HepG2 (cell line): Measurements from ENCODE around the gene CCDC183. TPM values are rescaled to one million over a fixed set of nuclear protein-coding genes. Genes with fewer than 3 reads are reported as not detected.
A peak's percentile ranks its signal among the peaks of the same experiment; 100 is the strongest.

ENCODE experiments used
- ATAC-seq: fragments of 200-7000 bp; cut with Tn5 transposase; 3 replicates; pipeline ENCODE4 v1.9.1; 2020; ENCODE audit warnings: mild to moderate bottlenecking, moderate library complexity
- BruUV-seq: library from RNA; stranded (reverse); fragments of 400-500 nt; replicated peaks from 2 replicates; lab custom pipeline; 2021; lab: Mats Ljungman, UMichigan
- CTCF ChIA-PET: fragments of 300-600 bp; formaldehyde crosslinking; extraction: SDS; loops from one replicate; lab custom pipeline; 2021; ENCODE audit warnings: low total read pairs, inconsistent platforms, low intra/inter-chr PET ratio; lab: Yijun Ruan, JAX
- POLR2A ChIA-PET: fragments of 350-600 bp; sonication (Branson Sonifier 250); formaldehyde crosslinking; loops from one replicate; lab custom pipeline; 2020; ENCODE audit warnings: antibody characterized with exemption, inconsistent platforms; lab: Yijun Ruan, JAX
- DNase-seq: peaks from one replicate; pipeline ENCODE4 v3.0.0-alpha.2; 2015; ENCODE audit warnings: low spot score
- FAIRE-seq: peaks from 3 replicates; lab custom pipeline; 2011; peaks lifted over from hg19 to GRCh38; lab: Jason Lieb, UNC
- H2AFZ ChIP-seq: one replicate; pipeline ENCODE4 v1.6.1; 2011; ENCODE audit warnings: low read length, inconsistent platforms
- H3K27ac ChIP-seq: fragments of 300-600 bp; 3 replicates; pipeline ENCODE4 v1.8.0; 2011; ENCODE audit warnings: mixed run types, mild to moderate bottlenecking, mixed read lengths, low read length, inconsistent platforms; ENCODE audit not compliant: insufficient read depth; ENCODE audit errors: extremely low read length
- H3K27me3 ChIP-seq, 2 experiments: fragments of 200-600 bp in 1 of 2; 2 replicates in 1 of 2; 3 replicates in 1 of 2; pipeline versions ENCODE4 v1.6.0 to v1.8.0; 2011; ENCODE audit warnings: low read length in 2 of 2, mild to moderate bottlenecking in 2 of 2, moderate library complexity in 2 of 2, inconsistent platforms in 1 of 2; ENCODE audit not compliant: insufficient read depth in 2 of 2, control insufficient read depth in 1 of 2
- H3K36me3 ChIP-seq, 2 experiments: fragments of 200-600 bp in 1 of 2; replicated peaks in 1 of 2; 2 replicates in 1 of 2; 3 replicates in 1 of 2; pipeline versions ENCODE4 v1.5.1 to v1.8.0; 2011; ENCODE audit warnings: low read length in 2 of 2, inconsistent platforms in 1 of 2; ENCODE audit not compliant: insufficient read depth in 2 of 2, control insufficient read depth in 1 of 2
- H3K4me1 ChIP-seq: 2 replicates; pipeline ENCODE4 v1.5.1; 2012; ENCODE audit warnings: low read length, inconsistent platforms; ENCODE audit not compliant: insufficient read depth
- H3K4me2 ChIP-seq: 2 replicates; pipeline ENCODE4 v1.6.0; 2011; ENCODE audit warnings: low read depth, low read length, inconsistent platforms
- H3K4me3 ChIP-seq, 3 experiments: fragments of 200-600 bp in 1 of 3; sonication (generic), shearing (Covaris generic) in 1 of 3; replicated peaks in 1 of 3; 2 replicates each; pipeline ENCODE4 v1.5.1; 2011 to 2016; ENCODE audit warnings: low read length in 3 of 3, inconsistent platforms in 2 of 3, low read depth in 2 of 3, mild to moderate bottlenecking in 2 of 3, control low read depth in 1 of 3, mixed read lengths in 1 of 3; ENCODE audit not compliant: insufficient read depth in 1 of 3
- H3K79me2 ChIP-seq: one replicate; pipeline ENCODE4 v1.6.1; 2011; ENCODE audit warnings: low read length, inconsistent platforms; ENCODE audit not compliant: insufficient read depth
- H3K9ac ChIP-seq: 2 replicates; pipeline ENCODE4 v1.6.0; 2011; ENCODE audit warnings: mild to moderate bottlenecking, low read depth, low read length, inconsistent platforms; ENCODE audit not compliant: insufficient read depth
- H3K9me3 ChIP-seq: 2 replicates; pipeline ENCODE4 v1.5.1; 2012; ENCODE audit warnings: mild to moderate bottlenecking, low read length
- H4K20me1 ChIP-seq: 2 replicates; pipeline ENCODE4 v1.6.0; 2011; ENCODE audit warnings: inconsistent platforms, mild to moderate bottlenecking, low read length, moderate library complexity; ENCODE audit not compliant: insufficient read depth
- ADNP ChIP-seq: sonication (generic); formaldehyde crosslinking; IDR thresholded peaks from 2 replicates; pipeline ENCODE4 v1.4.0; 2020; ENCODE audit warnings: missing genetic modification reagents
- HNF4A ChIP-seq: sonication (generic); formaldehyde crosslinking; IDR thresholded peaks from 2 replicates; pipeline ENCODE4 v1.4.0; 2020; ENCODE audit warnings: missing genetic modification reagents
- IRF9 ChIP-seq: sonication (generic); formaldehyde crosslinking; IDR thresholded peaks from 2 replicates; pipeline ENCODE4 v1.8.0; 2022; ENCODE audit warnings: missing genetic modification reagents, mild to moderate bottlenecking, borderline replicate concordance
- POLR2G ChIP-seq: fragments of 200-400 bp; formaldehyde crosslinking; IDR thresholded peaks from 2 replicates; pipeline ENCODE4 v1.6.1; 2018; ENCODE audit warnings: mild to moderate bottlenecking, low read depth, low read length, moderate library complexity
- PRDM4 ChIP-seq: sonication (generic); formaldehyde crosslinking; IDR thresholded peaks from 2 replicates; pipeline ENCODE4 v1.9.0; 2021; ENCODE audit warnings: missing genetic modification reagents, borderline replicate concordance
- SNAPC2 ChIP-seq: sonication (generic); formaldehyde crosslinking; IDR thresholded peaks from 2 replicates; pipeline ENCODE4 v1.8.1; 2022; ENCODE audit warnings: mild to moderate bottlenecking, missing genetic modification reagents
- TP53 ChIP-seq: sonication (generic); formaldehyde crosslinking; conservative IDR thresholded peaks from 2 replicates; pipeline ENCODE4 v1.4.0; 2020; ENCODE audit warnings: missing genetic modification reagents
- ZFAT ChIP-seq: sonication (generic); formaldehyde crosslinking; conservative IDR thresholded peaks from 2 replicates; pipeline ENCODE4 v1.8.1; 2023; ENCODE audit warnings: missing genetic modification reagents, inconsistent platforms
- ZFP36 ChIP-seq: fragments of 150-350 bp; IDR thresholded peaks from 2 replicates; pipeline ENCODE4 v1.6.1; 2018; ENCODE audit warnings: borderline replicate concordance, low read length, low read depth; ENCODE audit not compliant: partially characterized antibody
- ZNF256 ChIP-seq: sonication (generic); formaldehyde crosslinking; conservative IDR thresholded peaks from 2 replicates; pipeline ENCODE4 v1.4.0; 2020; ENCODE audit warnings: missing genetic modification reagents
- ZNF264 ChIP-seq: sonication (generic); formaldehyde crosslinking; IDR thresholded peaks from 2 replicates; pipeline ENCODE4 v1.4.0; 2020; ENCODE audit warnings: missing genetic modification reagents
- ZNF292 ChIP-seq: sonication (generic); formaldehyde crosslinking; IDR thresholded peaks from 2 replicates; pipeline ENCODE4 v1.8.1; 2022; ENCODE audit warnings: mild to moderate bottlenecking, low read depth, missing genetic modification reagents, borderline replicate concordance
- ZNF563 ChIP-seq: sonication (generic); formaldehyde crosslinking; IDR thresholded peaks from 2 replicates; pipeline ENCODE4 v1.8.0; 2022; ENCODE audit warnings: mild to moderate bottlenecking, moderate library complexity, missing genetic modification reagents
- ZNF564 ChIP-seq: sonication (generic); formaldehyde crosslinking; IDR thresholded peaks from 2 replicates; pipeline ENCODE4 v1.8.1; 2023; ENCODE audit warnings: mild to moderate bottlenecking, missing genetic modification reagents
- ZNF607 ChIP-seq: sonication (generic); formaldehyde crosslinking; IDR thresholded peaks from 2 replicates; pipeline ENCODE4 v1.5.1; 2020; ENCODE audit warnings: missing genetic modification reagents, mild to moderate bottlenecking, borderline replicate concordance
- ZNF614 ChIP-seq: IDR thresholded peaks from 2 replicates; pipeline ENCODE4 v1.6.1; 2018; ENCODE audit warnings: missing biosample characterization, missing genetic modification reagents, inconsistent platforms, borderline replicate concordance
- WGBS: methylation state at CpG from one replicate; pipeline ENCODE4 v1.1.6; 2017; ENCODE audit warnings: low lambda C conversion rate; 5-methylcytosine and 5-hydroxymethylcytosine counted together
- in situ Hi-C: cut with HindIII; loops from 2 replicates; pipeline ENCODE4 v1.10.0; 2017; ENCODE audit warnings: low pct_unique_long_range_greater_than_20kb; ENCODE audit not compliant: extremely low pct_ligation_motif_present
- intact Hi-C: fragments of 100-400 bp; cut with micrococcal nuclease; formaldehyde crosslinking; loops from one replicate; pipeline ENCODE4 v1.10.0; 2022; ENCODE audit not compliant: unreplicated experiment
- polyA plus RNA-seq, 8 experiments: library from polyadenylated mRNA; depleted of rRNA in 3 of 8; stranded (reverse) in 7 of 8; unstranded in 1 of 8; fragments of >200 nt; fragmentation: Illumina TruSeq in 4 of 8; extraction: Trizol in 4 of 8; gene quantifications; 2 replicates each; pipeline versions ENCODE4 v1.2.1 to v1.2.3, GENCODE V29; 2011 to 2016; ENCODE audit warnings: low read depth in 4 of 8, missing spikeins in 1 of 8, mixed read lengths in 1 of 8; ENCODE audit not compliant: insufficient read depth in 1 of 8
- total RNA-seq, 5 experiments: library from RNA; depleted of rRNA; stranded (reverse); fragments of >200 nt; fragmentation: Illumina TruSeq; extraction: Trizol; gene quantifications; 2 replicates each; pipeline ENCODE4 v1.2.3, GENCODE V29; 2016; ENCODE audit warnings: low read depth in 1 of 5

The CCDC183 gene
- total and polyA plus RNA-seq, 2 of the 13 experiments (the other 11 are each of a cell fraction or from before 2014, with no cell fraction given) = 5.0 to 66.4 TPM

GRCh38 chr9:136761545-136761981 lies 34.6 kb upstream of the CCDC183 start:
- Histone ChIP-seq H4K20me1 (no peaks in the 10 kb centered on the region), H3K27me3 (peaks cover 5 to 21% of the 10 kb centered on the region in 2 experiments; a peak in 3 of 5 replicates), H3K4me3 (no peak overlapping the region), H2AFZ (no peak overlapping the region), H3K79me2 (no peaks in the 10 kb centered on the region), H3K4me2 (peak overlapping the region; percentile 56), H3K4me1 (peaks cover 58% of the 10 kb centered on the region), H3K36me3 (no peaks in the 10 kb centered on the region), H3K27ac (no peak overlapping the region), H3K9ac (no peak overlapping the region), H3K9me3 (no peaks in the 10 kb centered on the region)
- FAIRE-seq (no peak), DNase-seq (no peak), ATAC-seq (no peak)
- no TSS peak for BruUV-seq
- ChIA-PET POLR2A (no interaction called here), CTCF (interaction anchor here (1.2 kb wide), 1 partner anchor 23 kb away, joined by 3 read pairs; no protein-coding TSS in a partner anchor)
- TF ChIP-seq ZNF607 (no peak), ZNF563 (CRISPR knock-in tag) (0 out of 2 replicates have a peak, but pooled peaks have one; percentile 15), ZFP36 (peak; percentile 40)
- in situ Hi-C loops = no loop called here
- intact Hi-C loops = no loop called here
- 71% methylated on average over 13 of the region's 13 CpGs for WGBS

GRCh38 chr9:136762221-136762691 lies 33.9 kb upstream of the CCDC183 start:
- Histone ChIP-seq H3K4me3 (no peak overlapping the region; a peak in 1 of 6 replicates), H2AFZ (no peak overlapping the region), H3K27me3 (peaks cover 2 to 14% of the 10 kb centered on the region in 2 experiments; a peak in 2 of 5 replicates), H3K4me2 (peak overlapping the region; percentile 47), H3K79me2 (no peaks in the 10 kb centered on the region), H3K9ac (no peak overlapping the region), H3K36me3 (no peaks in the 10 kb centered on the region), H4K20me1 (no peaks in the 10 kb centered on the region), H3K27ac (peak overlapping the region; percentile 35), H3K4me1 (peaks cover 65% of the 10 kb centered on the region), H3K9me3 (no peaks in the 10 kb centered on the region)
- 69% methylated on average over 14 of the region's 17 CpGs for WGBS
- ATAC-seq (peak; percentile 34; the same call in 2 of the 3 replicates), FAIRE-seq (no peak), DNase-seq (no peak)
- BruUV-seq = no TSS peak
- CTCF ChIA-PET = no interaction called here
- intact Hi-C loops = no loop called here
- POLR2A ChIA-PET = interaction anchor here (1.4 kb wide), 1 partner anchor 34 kb away, joined by 3 read pairs; no protein-coding TSS in a partner anchor
- in situ Hi-C loops = no loop called here
- no peak for TF ChIP-seq ZNF256 (CRISPR knock-in tag)
- TF ChIP-seq SNAPC2 (CRISPR knock-in tag) = no peak
- TF ChIP-seq HNF4A (CRISPR knock-in tag) = peak; percentile 36
- TF ChIP-seq PRDM4 (CRISPR knock-in tag) = no peak
- TF ChIP-seq ADNP = no peak
- no peak for TF ChIP-seq ZFAT (CRISPR knock-in tag)
- no peak for TF ChIP-seq IRF9 (CRISPR knock-in tag)
- TF ChIP-seq TP53 (CRISPR knock-in tag) = no peak
- TF ChIP-seq ZNF264 (CRISPR knock-in tag) = no peak
- no peak for TF ChIP-seq ZNF564 (CRISPR knock-in tag)
- TF ChIP-seq POLR2G = no peak
- TF ChIP-seq ZNF292 (CRISPR knock-in tag) = no peak
- no peak for TF ChIP-seq ZNF614 (CRISPR knock-in tag)
